SU-DHL-6 (cell line): ENCODE data around the gene ITGA7.

ENCODE experiments used
- CTCF ChIP-seq: fragments of 200-600 bp; sonication (generic); IDR thresholded peaks from one replicate; pipeline ENCODE4 v1.5.1; 2017; ENCODE audit warnings: antibody characterized with exemption, mild to moderate bottlenecking, low read length, moderate library complexity; ENCODE audit not compliant: insufficient read depth, poor library complexity, severe bottlenecking
- EZH2phosphoT487 ChIP-seq: fragments of 200-600 bp; sonication (generic), shearing (Covaris generic); conservative IDR thresholded peaks from 2 replicates; pipeline ENCODE4 v1.6.1; 2018; ENCODE audit warnings: mild to moderate bottlenecking, antibody characterized with exemption, low read length, moderate library complexity, mixed read lengths

- TF ChIP-seq CTCF (no peak), EZH2phosphoT487 (no peak)
These were observed 36.0 kb upstream of the ITGA7 start for GRCh38 chr12:55743406-55744339.
